ENCODE results near the gene HNRNPA2B1.
A peak's percentile ranks its signal among the peaks of the same experiment; 100 is the strongest.
"Not testable (repeated sequence)": the region's sequence is repeated elsewhere in the genome, so short reads cannot be mapped to it uniquely, and the experiment has no call there.

HNRNPA2B1 gene

DNA sequence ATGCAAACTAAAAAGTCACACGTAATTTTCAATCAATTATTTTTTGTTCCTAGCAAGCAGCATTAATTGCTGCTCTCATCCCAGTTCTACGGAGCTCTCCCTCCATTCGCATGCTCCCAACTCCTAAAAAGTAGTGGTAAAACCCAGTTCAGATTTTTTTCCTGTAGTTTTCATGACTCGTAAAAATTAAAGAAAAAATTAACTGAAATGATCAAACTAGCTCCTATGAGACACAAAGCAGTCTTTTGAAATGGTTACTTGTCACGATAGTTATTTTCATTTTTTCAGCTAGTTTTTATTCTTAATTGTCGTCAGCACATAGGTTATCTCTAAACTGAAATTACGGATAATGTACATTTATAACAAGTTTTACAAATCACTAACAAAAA lies 1.8 kb downstream of the HNRNPA2B1 start:
- DNase-seq (ENCODE audit: low read depth, low spot score) = no peak
- peak overlapping the region; percentile 95 for H3K27ac ChIP-seq

DNA sequence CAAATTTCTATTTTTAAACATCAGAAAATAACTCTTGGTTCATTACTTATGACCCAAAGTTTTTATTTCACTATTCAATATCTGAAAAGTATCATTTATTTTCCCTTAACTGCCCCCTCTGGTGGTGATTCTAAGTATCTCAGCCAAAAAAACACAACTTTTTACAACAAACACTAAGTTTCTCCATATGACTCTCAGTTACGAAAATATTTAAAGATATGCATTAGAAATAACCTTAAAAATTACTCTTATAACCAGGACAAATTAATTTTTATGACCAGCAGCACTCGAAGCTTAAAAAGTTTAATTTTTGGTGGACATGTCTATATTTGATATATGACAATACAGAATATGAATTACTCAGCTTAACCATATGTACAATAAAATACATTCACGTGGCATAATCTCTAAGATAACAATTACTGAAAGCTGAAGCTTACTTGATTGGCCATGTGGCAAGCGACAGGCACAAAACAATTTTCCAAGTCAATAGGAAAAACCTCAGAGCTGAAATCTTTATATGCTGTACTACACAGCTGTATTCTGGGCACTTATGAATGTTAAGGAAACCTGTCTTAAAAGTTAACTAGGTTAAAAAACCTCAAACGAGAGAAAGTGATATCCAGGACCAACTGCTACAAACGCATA lies 2.3 kb downstream of the HNRNPA2B1 start:
- H3K27ac ChIP-seq = peak overlapping the region; percentile 95
- DNase-seq (ENCODE audit: low read depth, low spot score) = no peak

DNA sequence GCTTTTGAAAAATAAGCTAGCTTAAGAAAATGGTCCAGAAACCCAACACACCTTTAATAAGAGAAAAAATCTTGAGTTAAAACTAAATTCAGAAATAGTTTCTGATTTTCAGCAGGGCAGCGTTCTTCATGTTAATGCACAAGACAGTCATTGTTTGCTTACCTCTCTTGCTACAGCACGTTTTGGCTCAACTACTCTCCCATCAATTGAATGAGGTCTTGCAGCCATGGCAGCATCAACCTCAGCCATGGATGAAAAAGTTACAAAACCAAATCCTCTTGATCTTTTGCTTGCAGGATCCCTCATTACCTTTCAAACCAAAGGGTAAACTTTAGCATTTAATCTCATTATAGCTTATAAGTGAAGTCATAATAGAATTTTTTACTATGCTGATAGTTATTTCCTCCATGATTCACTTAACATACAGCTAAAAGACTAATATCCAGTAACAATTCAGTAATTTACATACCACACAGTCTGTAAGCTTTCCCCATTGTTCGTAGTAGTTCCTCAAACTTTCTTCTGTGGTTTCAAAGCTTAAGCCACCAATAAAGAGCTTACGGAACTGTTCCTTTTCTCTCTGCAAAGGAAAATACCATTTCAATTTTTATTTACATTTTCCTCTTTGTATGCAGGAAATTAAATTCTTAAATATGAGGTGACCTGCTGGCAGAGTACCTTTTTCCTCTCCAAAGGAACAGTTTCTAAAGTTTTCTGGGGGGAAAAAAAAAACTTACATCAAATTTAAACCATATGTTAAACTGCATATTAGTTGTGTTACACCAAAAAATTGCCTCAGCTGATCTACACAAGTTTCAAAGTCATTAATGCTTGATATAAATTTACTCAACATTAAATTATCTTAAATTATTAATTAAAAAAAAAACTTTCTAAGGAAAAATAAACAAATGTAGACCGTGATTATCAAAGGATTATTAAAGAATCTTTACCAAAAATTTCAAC lies 3.1 kb downstream of the HNRNPA2B1 start:
- peak overlapping the region; percentile 95 for H3K27ac ChIP-seq
- DNase-seq (ENCODE audit: low read depth, low spot score) = no peak

DNA sequence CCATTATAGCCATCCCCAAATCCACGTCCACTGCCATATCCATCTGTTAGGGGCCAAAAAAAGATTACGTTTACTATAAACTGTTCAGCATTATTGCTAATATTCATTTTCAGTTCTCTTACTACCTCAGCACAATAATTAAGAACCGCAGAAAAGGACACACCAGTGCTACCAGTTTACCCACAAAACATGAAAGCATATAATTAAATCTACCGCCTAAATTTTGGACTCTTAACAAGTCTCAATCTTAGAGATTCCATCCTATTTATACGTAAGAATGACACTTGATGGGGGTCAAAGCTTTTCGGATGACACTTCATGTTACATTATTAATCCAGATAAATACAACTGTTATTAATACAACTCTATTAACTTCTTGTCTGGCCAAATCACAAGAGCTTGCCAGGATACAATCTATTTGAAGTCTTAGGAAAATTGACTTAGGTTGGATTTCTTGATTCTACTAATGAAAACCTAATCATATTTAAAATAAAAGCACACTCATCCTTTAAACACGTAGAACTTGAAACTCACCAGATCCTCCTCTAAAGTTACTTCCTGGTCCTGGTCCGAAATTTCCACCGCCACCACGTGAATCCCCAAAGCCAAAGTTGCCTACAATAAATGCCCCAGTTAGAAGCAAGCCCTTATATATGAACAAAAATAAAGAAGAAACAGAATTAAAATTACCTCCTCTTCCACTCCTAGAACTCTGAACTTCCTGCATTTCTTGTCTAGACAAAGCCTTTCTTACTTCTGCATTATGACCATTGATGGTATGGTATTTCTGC lies 4.5 kb downstream of the HNRNPA2B1 start:
- DNase-seq (ENCODE audit: low read depth, low spot score) = no peak
- peak overlapping the region; percentile 95 for H3K27ac ChIP-seq

DNA sequence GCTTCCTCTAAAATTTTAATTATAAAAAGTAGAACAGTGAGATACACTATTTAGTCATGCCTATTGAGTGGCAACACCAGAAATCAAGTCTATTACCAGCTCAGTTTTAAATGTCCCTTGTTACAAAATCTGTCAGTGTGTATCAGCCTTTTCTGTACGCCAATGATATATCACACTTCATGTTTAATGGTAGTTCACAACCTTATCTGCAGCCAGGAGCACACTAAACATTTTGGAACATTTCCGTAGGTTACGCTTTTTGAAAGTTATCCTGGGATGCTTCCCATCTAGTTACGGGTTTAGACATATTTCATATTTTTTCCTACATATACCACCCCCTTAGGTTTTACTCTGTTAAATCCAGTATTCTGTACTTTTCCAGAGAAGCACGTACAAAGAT lies 5.4 kb downstream of the HNRNPA2B1 start:
- DNase-seq (ENCODE audit: low read depth, low spot score) = no peak

DNA sequence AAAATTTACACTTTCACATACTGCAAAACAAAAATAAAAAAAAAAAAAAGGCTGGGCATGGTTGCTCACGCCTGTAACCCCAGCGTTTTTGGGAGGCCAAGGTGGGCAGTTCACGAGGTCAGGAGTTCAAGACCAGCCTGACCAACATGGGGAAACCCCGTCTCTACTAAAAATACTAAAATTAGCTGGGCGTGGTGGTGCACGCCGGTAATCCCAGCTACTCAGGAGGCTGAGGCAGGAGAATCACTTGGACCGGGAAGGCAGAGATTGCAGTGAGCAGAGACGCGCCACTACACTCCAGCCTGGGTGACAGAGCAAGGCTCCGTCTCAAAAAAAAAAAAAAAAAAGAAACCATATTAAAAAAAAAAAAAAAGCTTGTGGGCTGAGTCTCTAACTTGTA lies 5.8 kb downstream of the HNRNPA2B1 start:
- DNase-seq (ENCODE audit: low read depth, low spot score); H3K27ac ChIP-seq: not testable (repeated sequence)

More for the DNA sequence above, 5.4 kb downstream of the HNRNPA2B1 start:
- peak overlapping the region; percentile 95 for H3K27ac ChIP-seq

DNA sequence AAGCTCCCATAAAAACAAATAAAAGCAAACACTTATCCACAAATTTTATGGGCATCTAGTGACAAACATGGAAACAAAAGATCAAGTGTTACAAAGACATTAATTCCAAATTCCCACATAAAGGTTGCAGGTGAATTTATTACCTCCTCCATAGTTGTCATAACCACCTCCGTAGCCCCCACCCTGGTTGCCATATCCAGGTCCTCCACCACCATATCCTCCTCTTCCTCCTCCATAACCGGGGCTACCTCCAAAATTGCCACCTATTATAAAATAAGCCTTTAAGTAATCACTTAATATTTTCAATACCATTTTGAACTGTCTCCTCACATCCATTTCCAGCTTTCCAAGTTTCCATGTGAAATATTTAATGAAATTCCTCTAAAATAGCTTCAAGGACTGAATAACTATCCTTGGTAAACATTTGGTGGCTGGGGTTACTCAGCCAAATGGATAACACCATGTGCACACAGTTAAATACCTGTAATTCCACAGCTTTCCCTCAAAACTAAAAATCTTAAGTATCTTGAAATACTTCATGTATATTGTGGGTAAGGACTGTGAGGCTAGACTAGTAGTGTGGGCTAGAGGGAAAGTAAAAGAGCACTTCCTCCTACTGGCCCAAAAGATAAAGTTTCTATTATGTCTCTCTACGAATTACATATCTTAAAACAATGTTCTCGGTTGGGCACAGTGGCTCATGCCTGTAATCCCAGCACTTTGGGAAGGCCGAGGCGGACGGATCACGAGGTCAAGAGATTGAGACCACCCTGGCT lies 6.9 kb downstream of the HNRNPA2B1 start:
- H3K27ac ChIP-seq = peak overlapping the region; percentile 14
- DNase-seq (ENCODE audit: low read depth, low spot score) = no peak

DNA sequence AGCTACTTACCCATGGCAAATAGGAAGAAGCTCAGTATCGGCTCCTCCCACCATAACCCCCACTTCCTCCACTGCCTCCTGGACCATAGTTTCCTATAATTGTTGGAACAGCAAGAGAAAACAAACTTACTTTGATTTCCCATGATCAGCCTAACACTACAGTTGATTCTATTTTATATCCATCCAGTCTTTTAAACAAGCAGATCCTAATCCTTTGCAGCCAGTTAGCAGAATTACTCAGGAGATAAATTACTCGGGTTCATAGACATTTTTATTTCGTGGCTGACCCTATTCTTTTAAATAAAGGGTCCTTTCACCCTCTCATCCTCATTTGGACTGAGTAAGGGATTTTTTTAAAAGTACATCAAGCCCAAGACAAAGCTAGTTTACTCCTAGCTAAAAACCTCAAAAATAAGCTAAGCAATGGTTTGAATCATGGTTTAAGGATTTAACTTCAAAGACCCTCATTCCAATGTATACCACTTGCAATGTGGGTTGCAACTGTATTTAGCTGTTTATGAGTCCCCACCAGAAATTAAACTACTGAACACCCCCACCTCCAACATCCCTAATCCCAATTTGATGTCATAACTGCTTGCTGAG lies 8.0 kb downstream of the HNRNPA2B1 start:
- H3K27ac ChIP-seq = no peak overlapping the region
- DNase-seq (ENCODE audit: low read depth, low spot score) = no peak

DNA sequence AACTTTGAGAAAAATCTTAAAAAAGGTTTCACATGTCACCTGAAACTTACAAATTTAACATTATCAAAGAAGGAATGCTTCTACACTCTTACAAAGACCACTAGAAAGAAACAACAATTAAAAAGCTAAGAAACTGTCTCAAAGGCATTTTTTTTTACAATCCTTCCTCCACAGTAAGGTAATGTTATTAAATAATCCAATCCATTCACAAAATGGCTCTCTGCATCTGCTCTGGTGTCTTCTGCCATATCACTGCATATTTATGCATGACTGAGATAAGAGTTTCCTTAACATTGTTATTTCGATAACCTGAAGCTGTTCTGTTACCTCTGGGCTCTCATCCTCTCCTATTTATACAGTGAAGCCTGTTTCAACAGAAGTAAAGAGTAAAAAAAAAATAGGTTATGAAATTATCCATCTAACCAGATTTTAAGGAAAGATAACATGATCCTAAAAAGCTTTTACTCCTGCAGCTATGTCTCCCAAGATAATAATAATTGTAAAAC lies 8.5 kb downstream of the HNRNPA2B1 start:
- no peak overlapping the region for H3K27ac ChIP-seq
- DNase-seq (ENCODE audit: low read depth, low spot score) = no peak

DNA sequence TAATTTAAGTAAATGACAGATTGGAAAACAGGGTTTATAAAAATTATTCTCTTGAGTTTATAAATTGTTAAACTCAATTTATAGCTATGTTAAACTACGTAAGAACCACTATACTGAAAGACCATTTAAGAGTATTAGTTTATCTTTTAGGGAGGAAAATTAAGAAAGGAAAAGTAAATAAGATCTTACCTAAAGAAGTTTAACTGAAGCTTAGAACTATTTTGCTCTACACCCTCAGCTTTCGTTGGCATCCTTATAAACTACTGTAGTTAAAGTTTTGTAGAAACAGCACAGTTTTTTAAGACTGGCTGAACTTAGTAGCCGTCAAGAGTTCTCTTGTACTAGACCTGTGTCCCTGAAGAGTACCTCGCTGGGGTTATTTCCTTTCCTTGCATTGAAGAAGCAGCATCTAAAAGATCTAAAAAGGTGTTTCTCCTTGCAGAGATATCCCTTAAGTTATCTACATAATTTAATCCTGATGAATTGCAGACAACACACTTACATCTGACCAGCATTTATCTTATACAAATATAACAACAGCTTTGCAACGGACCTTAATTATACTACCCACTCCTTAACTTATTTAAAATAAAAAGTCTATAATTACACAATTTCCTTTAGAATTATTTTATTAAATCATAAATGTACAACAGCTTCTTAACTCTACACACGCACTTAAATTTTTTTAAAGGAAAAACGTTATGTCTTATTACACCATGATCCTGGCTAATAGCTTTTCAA lies 9.1 kb downstream of the HNRNPA2B1 start:
- DNase-seq (ENCODE audit: low read depth, low spot score) = no peak

DNA sequence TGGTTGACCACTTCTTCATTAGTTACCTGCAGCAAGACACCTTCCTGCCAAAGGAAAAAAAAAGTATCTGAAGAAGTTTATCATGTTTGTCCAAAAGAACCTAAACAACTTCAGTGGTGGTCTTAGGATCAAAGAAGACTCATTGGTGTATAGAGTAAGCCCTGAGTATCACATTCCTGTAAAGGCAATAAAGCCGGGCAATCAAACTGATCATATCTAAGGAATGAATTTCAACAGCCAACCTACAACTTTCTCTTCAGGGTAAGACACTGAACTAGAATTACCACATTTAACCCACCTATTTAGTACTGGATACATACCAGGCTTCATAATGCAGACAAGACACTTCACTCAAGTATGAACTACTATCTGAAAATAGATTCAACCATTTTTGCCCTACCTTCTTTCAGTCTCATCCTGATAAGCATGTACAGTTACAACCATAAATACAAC lies 10.1 kb downstream of the HNRNPA2B1 start:
- DNase-seq (ENCODE audit: low read depth, low spot score) = no peak
- H3K27ac ChIP-seq = peak overlapping the region; percentile 4

More for the DNA sequence above, 9.1 kb downstream of the HNRNPA2B1 start:
- peak overlapping the region; percentile 4 for H3K27ac ChIP-seq

DNA sequence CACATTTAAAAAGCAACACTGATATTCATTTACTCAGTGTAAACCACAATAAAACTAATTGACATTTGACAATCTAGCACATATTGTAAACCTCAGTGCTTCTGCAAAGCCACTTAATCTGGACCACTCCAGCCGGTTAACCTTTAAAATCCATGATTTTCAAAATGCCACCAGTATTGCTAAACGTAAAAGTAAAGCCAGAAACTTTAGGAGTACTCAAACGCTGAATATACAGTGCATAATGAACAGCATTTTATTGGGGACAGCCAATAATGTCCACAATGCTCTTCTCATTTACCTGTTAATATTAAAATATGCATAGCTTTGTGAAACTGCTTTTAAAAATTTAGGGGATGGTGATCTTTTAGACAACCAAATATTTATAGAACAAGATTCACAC lies 10.8 kb downstream of the HNRNPA2B1 start:
- H3K27ac ChIP-seq = no peak overlapping the region
- no peak for DNase-seq (ENCODE audit: low read depth, low spot score)

DNA sequence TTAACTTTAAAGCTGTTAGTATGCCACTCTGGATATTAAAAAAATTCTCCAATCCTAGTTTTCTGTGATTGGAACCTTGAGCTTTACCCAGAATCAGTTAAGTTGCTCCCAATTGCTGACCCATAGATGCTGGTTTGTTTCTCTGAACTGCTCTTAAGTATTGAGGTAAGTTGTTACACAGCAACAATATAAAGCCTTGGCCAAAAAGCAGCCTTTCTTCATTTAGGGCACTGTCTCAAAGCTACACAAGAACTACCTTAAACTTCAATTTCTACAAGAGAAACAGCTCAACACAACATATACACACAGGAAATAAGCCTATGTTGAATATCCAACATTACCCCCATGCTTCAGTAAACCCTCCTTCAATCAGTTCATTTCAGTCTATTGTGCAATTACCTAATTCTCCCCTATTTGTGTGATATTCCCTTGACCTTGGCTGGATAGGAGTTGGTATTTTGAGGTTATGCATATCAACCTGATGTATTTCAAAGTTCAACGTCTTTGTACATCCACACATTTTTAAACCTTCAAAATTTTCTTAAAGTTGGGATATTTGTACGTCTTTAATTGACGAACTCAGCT lies 11.5 kb downstream of the HNRNPA2B1 start:
- H3K27ac ChIP-seq = no peak overlapping the region
- DNase-seq (ENCODE audit: low read depth, low spot score) = no peak

DNA sequence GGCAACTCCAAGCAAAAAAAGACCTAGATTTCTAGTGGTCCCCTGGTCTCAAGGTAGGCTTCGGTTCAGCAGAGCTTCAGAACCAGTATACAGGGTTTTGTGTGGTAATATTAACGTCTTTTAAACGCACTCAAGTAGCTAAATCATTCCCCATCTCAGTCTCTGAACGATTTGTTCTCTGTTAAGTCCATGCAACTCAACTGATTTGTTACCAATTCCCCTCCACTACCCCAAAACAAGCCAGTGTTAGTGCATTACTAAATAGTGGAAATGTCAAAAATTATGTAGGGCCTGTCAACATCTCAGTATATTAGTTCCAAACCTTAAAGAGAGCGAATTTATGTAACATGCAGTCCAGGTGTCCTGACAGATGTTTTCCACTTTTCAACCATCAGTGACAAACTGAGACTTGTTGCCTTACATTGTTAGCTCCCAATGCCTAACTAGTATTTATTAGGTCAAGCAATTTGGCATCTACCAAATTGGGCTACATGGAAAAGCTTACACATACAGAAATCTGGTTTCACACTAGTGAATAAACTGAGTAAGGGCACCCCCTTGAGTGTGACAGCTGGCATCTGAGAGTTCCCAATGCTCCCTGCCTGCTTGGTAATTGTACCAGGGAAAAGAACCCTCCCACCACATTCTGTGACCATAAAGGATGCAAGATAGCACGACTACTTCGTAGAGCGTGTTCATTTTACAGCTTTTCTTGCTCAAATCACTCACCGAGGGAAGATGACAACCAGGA lies 12.2 kb downstream of the HNRNPA2B1 start:
- peak overlapping the region; percentile 20 for H3K27ac ChIP-seq
- no peak for DNase-seq (ENCODE audit: low read depth, low spot score)

DNA sequence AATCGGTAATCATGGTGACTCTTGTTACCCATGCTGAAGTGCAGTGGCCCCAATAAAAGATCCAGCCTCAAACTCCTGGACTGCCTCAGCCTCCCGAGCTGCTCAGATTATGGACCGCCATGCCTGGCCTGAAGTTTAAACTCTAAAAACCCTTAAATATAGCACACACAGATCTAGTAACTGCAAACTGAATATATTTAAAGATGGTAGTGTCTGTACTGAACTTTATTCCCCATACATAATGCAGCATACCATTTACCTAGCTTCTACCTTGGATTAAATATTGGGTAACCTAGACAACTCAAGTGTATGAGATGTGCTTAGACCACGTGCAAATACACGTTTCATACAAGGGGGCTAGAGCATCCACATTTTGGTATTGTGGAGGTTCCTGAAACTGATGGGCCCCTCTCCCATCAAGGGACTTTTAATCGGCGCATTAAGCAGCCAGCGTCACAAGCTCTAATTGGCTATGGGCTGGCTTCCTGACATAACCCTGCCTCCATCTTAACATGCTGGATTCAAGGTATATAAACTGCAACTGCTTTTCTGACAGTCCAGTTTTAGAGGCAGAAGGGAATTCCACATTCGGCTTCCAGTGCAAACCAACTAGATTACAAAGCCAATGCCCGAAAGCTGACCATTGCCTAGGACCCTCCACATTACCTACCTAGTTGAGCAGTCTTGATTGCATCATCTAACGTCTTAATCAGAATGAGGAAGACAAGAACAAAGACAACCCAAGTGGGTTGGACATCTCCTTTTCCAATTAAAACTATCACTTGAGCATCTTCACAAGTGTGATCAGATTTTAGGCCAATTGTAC lies 13.0 kb downstream of the HNRNPA2B1 start:
- peak overlapping the region; percentile 20 for H3K27ac ChIP-seq
- DNase-seq (ENCODE audit: low read depth, low spot score) = no peak
